ENCODE results near the gene KCNK3.
"Not testable (repeated sequence)": the region's sequence is repeated elsewhere in the genome, so short reads cannot be mapped to it uniquely, and the experiment has no call there.

GRCh38 chr2:26750467-26750866 lies 57.9 kb downstream of the KCNK3 start:
- TF ChIP-seq EZH2phosphoT487 (IDR thresholded peaks at IDR 0.05; ENCODE audit: insufficient read depth, low read depth); EZH2 (IDR thresholded peaks at IDR 0.05; ENCODE audit: insufficient read depth, poor library complexity, severe bottlenecking): not testable (repeated sequence)
